NCI-H748 (cell line): ENCODE measurements around the gene RASL11B.

Experiments used
- DNase-seq: peaks from one replicate; lab custom pipeline; 2025; ENCODE audit not compliant: unreplicated experiment; lab: John Stamatoyannopoulos, UW

RASL11B gene

DNA sequence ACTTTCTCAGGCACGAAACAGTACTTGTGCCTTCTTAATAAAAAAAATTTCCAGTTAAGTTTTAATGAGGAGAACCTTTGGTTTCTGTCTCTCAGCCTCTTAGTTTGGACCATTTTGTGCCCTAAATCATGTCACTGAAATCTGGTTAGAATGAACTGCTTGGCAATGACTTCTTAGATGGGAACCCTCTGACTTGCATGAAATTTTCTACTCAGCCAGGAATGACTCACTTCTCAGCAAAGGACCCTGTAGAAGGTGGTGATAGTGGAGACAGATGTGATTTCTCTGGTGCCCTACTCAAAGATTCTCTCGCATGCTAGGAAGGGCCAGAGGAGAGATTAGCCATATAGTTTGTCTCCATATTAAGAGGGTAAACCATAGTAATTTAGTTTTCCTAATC, 50.5 kb downstream of the RASL11B start:
- no peak for DNase-seq

DNA sequence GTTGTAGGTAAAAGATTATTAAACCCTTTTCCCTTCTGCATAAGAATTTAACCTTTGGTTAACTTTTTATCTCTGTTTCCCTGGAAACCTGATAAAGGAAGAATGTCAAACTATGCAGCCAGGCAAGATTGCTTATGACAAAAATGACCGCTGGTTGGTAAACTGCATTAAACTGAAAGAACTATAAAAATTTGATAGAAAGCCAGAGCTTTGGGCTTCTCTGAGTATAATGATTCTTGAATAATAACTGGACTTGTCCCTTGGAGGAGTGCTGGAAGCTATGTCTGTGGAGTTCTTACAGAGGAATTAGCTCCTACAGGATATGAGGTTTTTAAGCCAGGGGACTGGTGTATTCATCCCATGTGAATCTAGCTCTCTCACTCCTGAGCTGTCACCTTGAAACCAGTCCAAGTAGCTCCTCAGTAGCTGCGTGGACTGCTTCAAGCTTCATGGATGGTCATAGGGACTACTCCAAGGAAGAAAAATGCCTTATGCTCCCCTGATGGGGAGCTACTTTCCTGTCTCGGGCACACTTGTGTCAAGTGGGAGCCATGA, 52.0 kb downstream of the RASL11B start:
- no peak for DNase-seq

DNA sequence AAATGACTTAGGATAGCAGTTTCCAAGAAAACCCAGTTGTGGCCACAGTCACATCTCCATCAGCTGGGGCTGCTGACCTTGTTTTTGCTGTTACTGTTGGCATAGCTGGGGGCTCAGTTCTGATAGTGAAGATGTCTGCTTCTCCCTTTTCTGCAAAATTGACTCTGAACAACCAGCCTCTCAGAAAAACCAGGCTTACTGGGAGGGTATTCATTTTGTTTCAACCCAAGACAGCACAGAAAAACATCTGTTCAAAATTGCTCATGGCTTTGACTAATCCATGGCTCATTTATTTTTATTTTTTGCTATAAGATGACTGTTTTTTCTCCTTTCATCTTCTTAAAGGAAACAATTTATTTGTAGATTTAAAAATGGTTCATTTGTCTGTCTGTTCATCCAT, 53.1 kb downstream of the RASL11B start:
- DNase-seq, result no peak

DNA sequence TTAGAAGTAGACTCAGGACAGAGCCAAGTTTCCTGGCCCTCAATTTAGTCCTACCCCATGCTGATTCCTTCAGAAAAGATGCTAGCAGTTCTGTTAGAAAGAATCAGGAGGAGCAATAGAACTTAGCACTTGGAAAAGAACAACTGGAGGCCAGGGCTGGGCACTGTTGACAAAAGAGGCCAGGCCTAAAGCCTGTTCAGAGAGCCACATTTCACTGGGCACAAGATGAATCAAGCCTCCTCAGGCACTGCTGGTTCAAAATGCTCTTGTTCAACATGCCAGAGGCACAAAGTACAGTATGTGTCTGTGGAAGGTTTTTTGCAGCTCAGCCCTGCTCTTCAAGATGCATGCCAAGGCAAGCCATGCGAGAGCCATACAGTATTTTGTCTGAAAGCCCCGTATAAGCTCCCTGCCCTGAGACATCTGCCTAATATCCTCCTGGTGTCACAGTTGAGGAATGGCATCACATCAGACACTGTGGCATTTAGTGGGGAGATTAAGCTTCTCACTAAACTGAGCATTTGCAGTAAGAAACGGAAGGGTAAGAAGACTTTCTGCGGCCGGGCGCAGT, 53.7 kb downstream of the RASL11B start:
- no peak for DNase-seq
